ENCODE measurements around the gene PTMS. TPM values are rescaled to one million over a fixed set of nuclear protein-coding genes. Genes with fewer than 3 reads are reported as not detected.

The PTMS gene
- total RNA-seq, 1 donor, result 150 TPM

DNA sequence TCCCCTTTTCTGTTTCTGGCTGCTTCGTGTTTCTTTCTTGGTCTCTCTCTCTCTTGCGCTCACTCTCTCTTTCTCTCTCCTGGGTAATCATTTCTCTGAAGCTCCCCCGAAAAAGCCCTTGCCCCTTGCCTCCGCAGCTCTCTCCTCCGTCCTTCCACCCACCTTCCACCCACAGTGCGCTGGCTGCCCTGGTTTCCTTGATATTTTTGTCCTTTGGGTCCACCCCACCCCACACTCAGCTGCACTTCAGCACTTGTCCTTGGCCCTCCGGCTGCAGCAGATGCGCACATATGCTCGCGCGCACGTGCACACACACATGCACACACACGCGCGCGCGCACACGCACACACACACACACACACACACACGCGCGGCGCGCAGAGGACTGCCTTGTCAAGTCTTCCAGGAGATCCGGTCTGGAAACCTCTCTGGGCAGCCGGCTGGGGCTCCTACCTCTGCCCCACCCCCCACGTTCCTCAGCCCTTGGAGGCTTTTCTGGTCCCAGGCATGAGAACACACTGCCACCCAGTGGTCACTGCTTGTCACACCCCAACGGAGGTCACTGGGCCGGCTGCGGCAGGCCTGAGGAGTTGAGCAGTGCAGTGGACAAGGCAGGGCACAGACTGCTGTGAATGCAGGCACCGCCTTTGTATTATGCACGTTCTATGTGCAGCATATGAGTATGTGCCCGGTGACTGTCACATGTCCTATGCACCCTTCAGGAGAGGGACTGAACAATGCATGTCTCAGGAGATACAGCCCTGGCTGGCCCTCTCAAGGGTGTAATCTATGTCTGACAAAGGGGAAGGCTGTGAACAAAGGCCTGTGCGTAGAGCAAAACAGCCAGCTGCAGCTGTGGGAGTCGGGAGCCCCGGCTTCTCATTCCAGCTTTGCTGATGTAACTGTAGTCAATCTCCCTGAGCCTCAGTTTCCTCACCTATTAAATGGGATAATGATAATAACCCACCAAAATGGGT is 12.7 kb downstream of the PTMS start:
- TF ChIP-seq, protein P1, sequence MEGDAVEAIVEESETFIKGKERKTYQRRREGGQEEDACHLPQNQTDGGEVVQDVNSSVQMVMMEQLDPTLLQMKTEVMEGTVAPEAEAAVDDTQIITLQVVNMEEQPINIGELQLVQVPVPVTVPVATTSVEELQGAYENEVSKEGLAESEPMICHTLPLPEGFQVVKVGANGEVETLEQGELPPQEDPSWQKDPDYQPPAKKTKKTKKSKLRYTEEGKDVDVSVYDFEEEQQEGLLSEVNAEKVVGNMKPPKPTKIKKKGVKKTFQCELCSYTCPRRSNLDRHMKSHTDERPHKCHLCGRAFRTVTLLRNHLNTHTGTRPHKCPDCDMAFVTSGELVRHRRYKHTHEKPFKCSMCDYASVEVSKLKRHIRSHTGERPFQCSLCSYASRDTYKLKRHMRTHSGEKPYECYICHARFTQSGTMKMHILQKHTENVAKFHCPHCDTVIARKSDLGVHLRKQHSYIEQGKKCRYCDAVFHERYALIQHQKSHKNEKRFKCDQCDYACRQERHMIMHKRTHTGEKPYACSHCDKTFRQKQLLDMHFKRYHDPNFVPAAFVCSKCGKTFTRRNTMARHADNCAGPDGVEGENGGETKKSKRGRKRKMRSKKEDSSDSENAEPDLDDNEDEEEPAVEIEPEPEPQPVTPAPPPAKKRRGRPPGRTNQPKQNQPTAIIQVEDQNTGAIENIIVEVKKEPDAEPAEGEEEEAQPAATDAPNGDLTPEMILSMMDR (IDR thresholded peaks at IDR 0.05; ENCODE audit: insufficient read depth, low read depth, low read length), result peak; percentile 97
- peak; percentile 94 for DNase-seq (ENCODE audit: low read depth)
- peak overlapping the region; percentile 43 for H3K4me3 ChIP-seq (ENCODE audit: low read depth, low read length)

DNA sequence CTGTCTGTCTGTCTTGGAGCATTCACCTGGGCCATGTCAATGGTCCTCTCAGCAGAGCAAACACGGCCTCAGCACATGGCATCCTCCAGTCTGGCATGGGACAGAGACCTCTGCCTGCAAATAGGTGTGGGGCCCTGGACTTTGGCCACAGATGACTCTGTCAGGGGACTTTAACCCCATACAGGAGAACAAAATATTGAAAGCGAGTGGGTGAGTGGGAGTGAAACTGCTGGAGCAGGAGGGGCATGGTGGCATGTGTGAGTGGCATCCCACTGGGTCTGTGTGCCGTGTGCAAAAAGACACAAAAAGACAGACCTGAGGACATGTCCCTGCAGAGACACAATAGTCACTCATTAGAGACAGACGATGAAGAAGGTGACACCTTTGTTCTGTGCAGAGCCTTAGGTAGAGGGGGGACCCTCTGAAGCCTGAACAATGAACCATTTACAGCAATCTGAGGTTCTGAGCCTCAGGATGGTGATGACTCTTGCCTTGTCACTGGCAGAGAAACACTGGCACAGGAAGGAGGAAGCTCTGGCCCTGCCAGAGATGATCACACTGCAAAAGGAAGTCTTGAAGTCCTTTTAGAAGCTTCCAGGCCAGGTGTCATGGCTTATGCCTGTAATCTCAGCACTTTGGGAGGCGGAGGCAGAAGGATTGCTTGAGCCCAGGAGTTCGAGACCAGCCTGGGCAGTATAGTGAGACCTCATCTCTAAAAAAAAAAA is 13.7 kb downstream of the PTMS start:
- TF ChIP-seq, protein P1 (IDR thresholded peaks at IDR 0.05; ENCODE audit: insufficient read depth, low read depth, low read length), result no peak
- no peak overlapping the region for H3K4me3 ChIP-seq (ENCODE audit: low read depth, low read length)
- DNase-seq (ENCODE audit: low read depth), result no peak

DNA sequence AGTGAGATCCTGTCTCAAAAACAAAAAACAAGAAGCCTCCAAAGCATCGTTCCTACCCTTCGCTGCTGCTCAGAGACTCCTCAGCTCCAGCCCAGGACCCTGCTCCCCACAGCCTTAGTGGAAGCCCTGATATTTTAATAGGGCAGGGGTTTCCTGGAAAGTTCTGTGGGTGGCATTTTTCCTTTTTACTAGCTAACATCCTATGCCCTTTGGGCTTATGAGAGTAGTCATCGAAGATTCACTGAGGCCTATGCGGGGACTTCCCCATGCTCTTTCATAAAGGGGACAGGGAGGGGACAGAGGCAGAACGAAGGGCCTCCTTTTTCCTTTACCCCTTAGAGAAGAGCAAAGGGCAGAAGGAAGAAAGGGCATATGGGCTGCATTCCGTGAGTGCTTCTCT is 14.4 kb downstream of the PTMS start:
- no peak for DNase-seq (ENCODE audit: low read depth)
- TF ChIP-seq, protein P1 (IDR thresholded peaks at IDR 0.05; ENCODE audit: insufficient read depth, low read depth, low read length), result no peak
- H3K4me3 ChIP-seq (ENCODE audit: low read depth, low read length), result no peak overlapping the region

DNA sequence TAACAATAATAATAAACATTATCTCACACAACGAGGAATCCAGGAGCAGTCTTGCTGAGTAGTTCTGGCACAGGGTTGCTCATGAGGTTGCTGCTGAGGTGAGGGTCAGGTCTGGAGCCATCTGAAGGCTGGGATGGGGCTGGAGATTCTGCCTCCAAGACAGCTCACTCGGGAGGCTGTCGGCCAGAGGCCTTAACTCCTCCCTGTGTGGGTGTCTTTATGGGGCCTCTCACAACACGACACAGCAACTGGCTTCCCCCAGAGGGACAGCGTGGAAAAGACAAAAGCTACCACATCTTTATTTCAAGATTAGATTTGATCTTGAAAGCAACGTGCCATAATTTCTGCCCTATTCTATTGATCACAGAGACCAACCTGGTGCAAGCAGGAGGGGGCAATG is 16.0 kb downstream of the PTMS start:
- TF ChIP-seq, protein P1 (IDR thresholded peaks at IDR 0.05; ENCODE audit: insufficient read depth, low read depth, low read length), result no peak
- no peak overlapping the region for H3K4me3 ChIP-seq (ENCODE audit: low read depth, low read length)
- no peak for DNase-seq (ENCODE audit: low read depth)

DNA sequence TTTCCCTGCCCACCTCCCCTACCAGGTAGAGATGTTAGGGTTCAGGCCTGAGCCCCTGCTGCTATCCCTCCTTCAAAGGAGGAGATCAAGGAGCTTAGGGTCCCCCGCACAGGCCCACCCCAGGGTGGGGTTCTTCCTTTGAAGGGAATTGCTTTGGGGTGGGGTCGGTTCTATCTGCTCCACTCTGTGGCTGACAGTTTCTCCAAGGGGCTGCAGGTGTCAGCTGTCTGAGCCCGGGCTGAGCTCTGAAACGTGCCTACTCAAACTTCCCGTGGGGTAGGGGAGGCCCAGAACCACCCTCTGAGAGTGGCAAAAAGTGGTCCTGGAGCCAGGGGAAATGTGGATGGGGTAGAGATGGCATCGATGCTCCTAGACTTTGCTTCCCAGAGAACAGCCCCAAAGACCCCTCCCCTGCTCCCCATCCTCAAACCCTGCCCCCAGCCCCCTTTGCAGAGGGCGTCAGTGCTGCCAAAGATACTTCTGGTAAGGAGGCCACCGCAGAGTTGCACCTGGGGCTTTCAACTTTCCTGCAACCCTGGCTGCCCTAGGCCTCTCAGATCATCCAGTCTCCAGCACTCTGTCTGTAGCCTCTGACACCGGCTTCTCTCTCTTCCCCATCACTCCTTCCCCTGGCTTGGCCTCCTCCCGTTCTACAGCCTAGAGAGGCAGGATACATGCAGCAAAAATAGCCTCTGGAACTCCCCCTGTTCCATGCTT is 16.8 kb downstream of the PTMS start:
- DNase-seq (ENCODE audit: low read depth), result no peak
- TF ChIP-seq, protein P1 (IDR thresholded peaks at IDR 0.05; ENCODE audit: insufficient read depth, low read depth, low read length), result no peak
- H3K4me3 ChIP-seq (ENCODE audit: low read depth, low read length), result no peak overlapping the region

DNA sequence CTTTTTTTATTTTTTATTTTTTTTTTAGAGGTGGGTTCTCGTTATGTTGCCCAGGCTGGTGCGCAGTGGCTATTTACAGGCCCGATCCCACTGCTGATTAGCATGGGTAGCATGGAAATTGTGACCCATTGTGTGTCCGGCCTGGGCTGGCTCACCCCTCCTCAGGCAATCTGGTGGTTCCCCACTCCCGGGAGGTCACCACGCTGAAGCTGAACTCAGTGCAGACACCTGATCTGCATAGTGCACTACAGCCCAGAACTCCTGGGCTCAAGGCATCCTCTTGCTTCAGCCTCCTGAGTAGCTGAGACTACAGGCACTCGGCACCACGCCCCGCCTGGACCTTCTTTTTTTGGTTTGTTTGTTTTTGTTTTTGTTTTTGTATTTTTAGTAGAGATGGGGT is 17.7 kb downstream of the PTMS start:
- DNase-seq (ENCODE audit: low read depth), result no peak
- H3K4me3 ChIP-seq (ENCODE audit: low read depth, low read length), result no peak overlapping the region
- TF ChIP-seq, protein P1 (IDR thresholded peaks at IDR 0.05; ENCODE audit: insufficient read depth, low read depth, low read length), result no peak

Measured in fibroblast of villous mesenchyme (primary cell).